Hepatocyte (in vitro differentiated cells): Measurements from ENCODE around the gene TOX2.

Source experiments
- EZH2 ChIP-seq: fragments of 200-600 bp; sonication (generic); IDR thresholded peaks from 2 replicates; pipeline ENCODE4 v1.6.1; 2016; ENCODE audit warnings: antibody characterized with exemption, mild to moderate bottlenecking, borderline replicate concordance
- EZH2phosphoT487 ChIP-seq: fragments of 200-600 bp; sonication (generic); IDR thresholded peaks from one replicate; pipeline ENCODE4 v1.6.1; 2018; ENCODE audit warnings: antibody characterized with exemption, mild to moderate bottlenecking, low read depth, moderate library complexity; ENCODE audit not compliant: unreplicated experiment, severe bottlenecking
- TF ChIP-seq, protein P1 (sequence below): fragments of 200-600 bp; sonication (generic); IDR thresholded peaks from 2 replicates; pipeline ENCODE4 v1.5.1; 2016; ENCODE audit warnings: antibody characterized with exemption, mild to moderate bottlenecking; ENCODE audit not compliant: poor library complexity

DNA sequence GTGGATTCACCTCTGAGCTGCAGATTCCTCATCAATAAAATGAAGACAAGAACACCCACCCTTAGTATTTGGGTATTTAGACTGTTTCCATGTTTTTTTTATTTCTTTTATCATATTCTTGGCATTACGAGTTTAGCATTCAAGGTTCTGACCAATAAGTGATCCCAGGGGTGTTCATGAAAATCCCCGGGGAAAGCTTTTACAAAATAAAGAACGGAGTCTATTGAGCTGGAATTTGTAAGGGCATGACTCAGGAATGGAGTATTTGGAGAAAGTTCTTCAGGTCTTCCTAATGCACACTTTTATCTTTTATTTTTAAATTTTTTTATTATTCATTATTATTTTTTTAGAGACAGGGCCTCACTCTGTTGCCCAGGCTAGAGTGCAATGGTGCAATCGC is 19.4 kb upstream of the TOX2 start:
- TF ChIP-seq, protein P1, sequence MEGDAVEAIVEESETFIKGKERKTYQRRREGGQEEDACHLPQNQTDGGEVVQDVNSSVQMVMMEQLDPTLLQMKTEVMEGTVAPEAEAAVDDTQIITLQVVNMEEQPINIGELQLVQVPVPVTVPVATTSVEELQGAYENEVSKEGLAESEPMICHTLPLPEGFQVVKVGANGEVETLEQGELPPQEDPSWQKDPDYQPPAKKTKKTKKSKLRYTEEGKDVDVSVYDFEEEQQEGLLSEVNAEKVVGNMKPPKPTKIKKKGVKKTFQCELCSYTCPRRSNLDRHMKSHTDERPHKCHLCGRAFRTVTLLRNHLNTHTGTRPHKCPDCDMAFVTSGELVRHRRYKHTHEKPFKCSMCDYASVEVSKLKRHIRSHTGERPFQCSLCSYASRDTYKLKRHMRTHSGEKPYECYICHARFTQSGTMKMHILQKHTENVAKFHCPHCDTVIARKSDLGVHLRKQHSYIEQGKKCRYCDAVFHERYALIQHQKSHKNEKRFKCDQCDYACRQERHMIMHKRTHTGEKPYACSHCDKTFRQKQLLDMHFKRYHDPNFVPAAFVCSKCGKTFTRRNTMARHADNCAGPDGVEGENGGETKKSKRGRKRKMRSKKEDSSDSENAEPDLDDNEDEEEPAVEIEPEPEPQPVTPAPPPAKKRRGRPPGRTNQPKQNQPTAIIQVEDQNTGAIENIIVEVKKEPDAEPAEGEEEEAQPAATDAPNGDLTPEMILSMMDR = no peak
- TF ChIP-seq EZH2 (no peak), EZH2phosphoT487 (no peak)
